ENCODE data around the gene TPCN1. TPM values are rescaled to one million over a fixed set of nuclear protein-coding genes. Genes with fewer than 3 reads are reported as not detected.

The TPCN1 gene
- total RNA-seq, 1 experiment from 2014 or later: 32.7 TPM

GRCh38 chr12:113179023-113179422, 42.2 kb upstream of the TPCN1 start:
- Mint-ChIP-seq H3K36me3 (peaks cover 61% of the 10 kb centered on the region), H3K27ac (no peak overlapping the region), H3K27me3 (ENCODE audit: low read depth) (no peaks in the 10 kb centered on the region), H3K4me1 (no peaks in the 10 kb centered on the region), H3K9me3 (no peaks in the 10 kb centered on the region), H3K4me3 (no peak overlapping the region)
- TF ChIP-seq ELF4 (CRISPR knock-in tag; IDR thresholded peaks at IDR 0.05; ENCODE audit: low read depth) (no peak), TP53 (CRISPR knock-in tag; IDR thresholded peaks at IDR 0.05) (no peak), ZNF532 (CRISPR knock-in tag; IDR thresholded peaks at IDR 0.05; ENCODE audit: borderline replicate concordance) (no peak), HMGA2 (CRISPR knock-in tag; IDR thresholded peaks at IDR 0.05) (no peak), ZNF121 (CRISPR knock-in tag; IDR thresholded peaks at IDR 0.05) (no peak), ZSCAN18 (CRISPR knock-in tag; IDR thresholded peaks at IDR 0.05) (no peak), ZNF138 (CRISPR knock-in tag; conservative IDR thresholded peaks at IDR 0.05) (no peak)
- TF ChIP-seq, protein P1, sequence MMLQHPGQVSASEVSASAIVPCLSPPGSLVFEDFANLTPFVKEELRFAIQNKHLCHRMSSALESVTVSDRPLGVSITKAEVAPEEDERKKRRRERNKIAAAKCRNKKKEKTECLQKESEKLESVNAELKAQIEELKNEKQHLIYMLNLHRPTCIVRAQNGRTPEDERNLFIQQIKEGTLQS (CRISPR knock-in tag; conservative IDR thresholded peaks at IDR 0.05): no peak
- TF ChIP-seq, protein P2, sequence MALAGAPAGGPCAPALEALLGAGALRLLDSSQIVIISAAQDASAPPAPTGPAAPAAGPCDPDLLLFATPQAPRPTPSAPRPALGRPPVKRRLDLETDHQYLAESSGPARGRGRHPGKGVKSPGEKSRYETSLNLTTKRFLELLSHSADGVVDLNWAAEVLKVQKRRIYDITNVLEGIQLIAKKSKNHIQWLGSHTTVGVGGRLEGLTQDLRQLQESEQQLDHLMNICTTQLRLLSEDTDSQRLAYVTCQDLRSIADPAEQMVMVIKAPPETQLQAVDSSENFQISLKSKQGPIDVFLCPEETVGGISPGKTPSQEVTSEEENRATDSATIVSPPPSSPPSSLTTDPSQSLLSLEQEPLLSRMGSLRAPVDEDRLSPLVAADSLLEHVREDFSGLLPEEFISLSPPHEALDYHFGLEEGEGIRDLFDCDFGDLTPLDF (CRISPR knock-in tag; IDR thresholded peaks at IDR 0.05): no peak
- TF ChIP-seq, protein P3, sequence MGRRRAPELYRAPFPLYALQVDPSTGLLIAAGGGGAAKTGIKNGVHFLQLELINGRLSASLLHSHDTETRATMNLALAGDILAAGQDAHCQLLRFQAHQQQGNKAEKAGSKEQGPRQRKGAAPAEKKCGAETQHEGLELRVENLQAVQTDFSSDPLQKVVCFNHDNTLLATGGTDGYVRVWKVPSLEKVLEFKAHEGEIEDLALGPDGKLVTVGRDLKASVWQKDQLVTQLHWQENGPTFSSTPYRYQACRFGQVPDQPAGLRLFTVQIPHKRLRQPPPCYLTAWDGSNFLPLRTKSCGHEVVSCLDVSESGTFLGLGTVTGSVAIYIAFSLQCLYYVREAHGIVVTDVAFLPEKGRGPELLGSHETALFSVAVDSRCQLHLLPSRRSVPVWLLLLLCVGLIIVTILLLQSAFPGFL (CRISPR knock-in tag; IDR thresholded peaks at IDR 0.05; ENCODE audit: borderline replicate concordance): no peak
- TF ChIP-seq, protein P4, sequence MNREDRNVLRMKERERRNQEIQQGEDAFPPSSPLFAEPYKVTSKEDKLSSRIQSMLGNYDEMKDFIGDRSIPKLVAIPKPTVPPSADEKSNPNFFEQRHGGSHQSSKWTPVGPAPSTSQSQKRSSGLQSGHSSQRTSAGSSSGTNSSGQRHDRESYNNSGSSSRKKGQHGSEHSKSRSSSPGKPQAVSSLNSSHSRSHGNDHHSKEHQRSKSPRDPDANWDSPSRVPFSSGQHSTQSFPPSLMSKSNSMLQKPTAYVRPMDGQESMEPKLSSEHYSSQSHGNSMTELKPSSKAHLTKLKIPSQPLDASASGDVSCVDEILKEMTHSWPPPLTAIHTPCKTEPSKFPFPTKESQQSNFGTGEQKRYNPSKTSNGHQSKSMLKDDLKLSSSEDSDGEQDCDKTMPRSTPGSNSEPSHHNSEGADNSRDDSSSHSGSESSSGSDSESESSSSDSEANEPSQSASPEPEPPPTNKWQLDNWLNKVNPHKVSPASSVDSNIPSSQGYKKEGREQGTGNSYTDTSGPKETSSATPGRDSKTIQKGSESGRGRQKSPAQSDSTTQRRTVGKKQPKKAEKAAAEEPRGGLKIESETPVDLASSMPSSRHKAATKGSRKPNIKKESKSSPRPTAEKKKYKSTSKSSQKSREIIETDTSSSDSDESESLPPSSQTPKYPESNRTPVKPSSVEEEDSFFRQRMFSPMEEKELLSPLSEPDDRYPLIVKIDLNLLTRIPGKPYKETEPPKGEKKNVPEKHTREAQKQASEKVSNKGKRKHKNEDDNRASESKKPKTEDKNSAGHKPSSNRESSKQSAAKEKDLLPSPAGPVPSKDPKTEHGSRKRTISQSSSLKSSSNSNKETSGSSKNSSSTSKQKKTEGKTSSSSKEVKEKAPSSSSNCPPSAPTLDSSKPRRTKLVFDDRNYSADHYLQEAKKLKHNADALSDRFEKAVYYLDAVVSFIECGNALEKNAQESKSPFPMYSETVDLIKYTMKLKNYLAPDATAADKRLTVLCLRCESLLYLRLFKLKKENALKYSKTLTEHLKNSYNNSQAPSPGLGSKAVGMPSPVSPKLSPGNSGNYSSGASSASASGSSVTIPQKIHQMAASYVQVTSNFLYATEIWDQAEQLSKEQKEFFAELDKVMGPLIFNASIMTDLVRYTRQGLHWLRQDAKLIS (CRISPR knock-in tag; IDR thresholded peaks at IDR 0.05; ENCODE audit: borderline replicate concordance): no peak
- ATAC-seq (no peak), DNase-seq (ENCODE audit: low spot score) (no peak)
- POLR2A ChIA-PET: interaction anchor here (0.7 kb wide), 1 partner anchor 289 kb away, joined by 3 read pairs; no protein-coding TSS in a partner anchor
- CTCF ChIA-PET: no interaction called here

DNA sequence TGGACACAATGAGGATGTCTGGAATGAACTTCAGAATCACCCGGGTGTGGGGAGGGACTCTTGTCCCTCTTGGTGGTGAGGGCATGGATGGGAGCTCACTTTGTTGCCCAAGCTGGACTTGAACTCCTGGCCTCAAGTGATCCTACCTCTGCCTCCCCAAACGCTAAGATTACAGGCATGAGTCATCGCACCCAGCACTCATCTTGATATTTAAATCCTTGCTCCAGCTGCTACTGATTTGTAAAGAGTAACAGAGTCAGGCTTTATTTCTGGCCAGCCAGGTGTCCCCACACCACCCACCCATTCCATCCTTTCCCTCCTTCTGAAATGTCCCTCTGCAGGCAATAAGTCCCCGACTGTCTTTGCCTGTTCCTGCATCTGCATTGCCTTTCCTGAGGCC, 40.9 kb upstream of the TPCN1 start:
- ATAC-seq: no peak
- POLR2A ChIA-PET: no interaction called here
- Mint-ChIP-seq H3K4me1 (no peaks in the 10 kb centered on the region), H3K4me3 (no peak overlapping the region), H3K27me3 (ENCODE audit: low read depth) (no peaks in the 10 kb centered on the region), H3K9me3 (no peaks in the 10 kb centered on the region), H3K36me3 (peaks cover 56% of the 10 kb centered on the region), H3K27ac (no peak overlapping the region)
- CTCF ChIA-PET: no interaction called here
- no peak for DNase-seq (ENCODE audit: low spot score)
- no peak for TF ChIP-seq ZNF512 (CRISPR knock-in tag; IDR thresholded peaks at IDR 0.05; ENCODE audit: borderline replicate concordance)
- TF ChIP-seq RORB (CRISPR knock-in tag; IDR thresholded peaks at IDR 0.05): no peak
- no peak for TF ChIP-seq CREB1 (CRISPR knock-in tag; IDR thresholded peaks at IDR 0.05)
- no peak for TF ChIP-seq ATF2 (CRISPR knock-in tag; IDR thresholded peaks at IDR 0.05; ENCODE audit: borderline replicate concordance, low read depth)
- TF ChIP-seq, protein P5, sequence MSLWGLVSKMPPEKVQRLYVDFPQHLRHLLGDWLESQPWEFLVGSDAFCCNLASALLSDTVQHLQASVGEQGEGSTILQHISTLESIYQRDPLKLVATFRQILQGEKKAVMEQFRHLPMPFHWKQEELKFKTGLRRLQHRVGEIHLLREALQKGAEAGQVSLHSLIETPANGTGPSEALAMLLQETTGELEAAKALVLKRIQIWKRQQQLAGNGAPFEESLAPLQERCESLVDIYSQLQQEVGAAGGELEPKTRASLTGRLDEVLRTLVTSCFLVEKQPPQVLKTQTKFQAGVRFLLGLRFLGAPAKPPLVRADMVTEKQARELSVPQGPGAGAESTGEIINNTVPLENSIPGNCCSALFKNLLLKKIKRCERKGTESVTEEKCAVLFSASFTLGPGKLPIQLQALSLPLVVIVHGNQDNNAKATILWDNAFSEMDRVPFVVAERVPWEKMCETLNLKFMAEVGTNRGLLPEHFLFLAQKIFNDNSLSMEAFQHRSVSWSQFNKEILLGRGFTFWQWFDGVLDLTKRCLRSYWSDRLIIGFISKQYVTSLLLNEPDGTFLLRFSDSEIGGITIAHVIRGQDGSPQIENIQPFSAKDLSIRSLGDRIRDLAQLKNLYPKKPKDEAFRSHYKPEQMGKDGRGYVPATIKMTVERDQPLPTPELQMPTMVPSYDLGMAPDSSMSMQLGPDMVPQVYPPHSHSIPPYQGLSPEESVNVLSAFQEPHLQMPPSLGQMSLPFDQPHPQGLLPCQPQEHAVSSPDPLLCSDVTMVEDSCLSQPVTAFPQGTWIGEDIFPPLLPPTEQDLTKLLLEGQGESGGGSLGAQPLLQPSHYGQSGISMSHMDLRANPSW (CRISPR knock-in tag; conservative IDR thresholded peaks at IDR 0.05; ENCODE audit: low read depth): no peak
